Prostate gland (tissue), 2 donors: Measurements from ENCODE around the gene PIEZO2.

Source experiments
- CTCF ChIP-seq, 4 experiments: fragments of 200-600 bp in 2 of 4; fragments of 450-650 bp in 2 of 4; sonication (generic) in 2 of 4; IDR thresholded peaks; 1 replicate in 3 of 4; 2 replicates in 1 of 4; pipeline ENCODE4 v1.5.1; 2016 to 2019; ENCODE audit warnings: antibody characterized with exemption in 4 of 4, mild to moderate bottlenecking in 2 of 4, moderate library complexity in 2 of 4
- POLR2A ChIP-seq: fragments of 450-650 bp; IDR thresholded peaks from one replicate; pipeline ENCODE4 v1.6.1; 2016; ENCODE audit warnings: antibody characterized with exemption, mild to moderate bottlenecking
- POLR2AphosphoS5 ChIP-seq: sonication (generic); formaldehyde crosslinking; IDR thresholded peaks from one replicate; pipeline ENCODE4 v1.6.1; 2017; ENCODE audit warnings: antibody characterized with exemption

GRCh38 chr18:10713409-10713808 lies 436.0 kb downstream of the PIEZO2 start:
- no peak for TF ChIP-seq CTCF (IDR thresholded peaks at IDR 0.05)
- no peak for TF ChIP-seq POLR2AphosphoS5
- TF ChIP-seq POLR2A = no peak
